Peyer's patch (tissue), 4 donors: ENCODE data around the gene IKZF3.

ENCODE experiments used
- CTCF ChIP-seq, 6 experiments: fragments of 450-650 bp in 4 of 6; fragments of 200-600 bp in 2 of 6; sonication (generic) in 1 of 6; IDR thresholded peaks; one replicate each; pipeline ENCODE4 v1.5.1; 2017 to 2019; ENCODE audit warnings: antibody characterized with exemption in 6 of 6, mild to moderate bottlenecking in 3 of 6, moderate library complexity in 1 of 6
- POLR2A ChIP-seq, 2 donors: fragments of 450-650 bp; IDR thresholded peaks; one replicate each; pipeline ENCODE4 v1.5.1; 2017; ENCODE audit warnings: antibody characterized with exemption in 2 of 2, mild to moderate bottlenecking in 2 of 2, moderate library complexity in 2 of 2

- no peak for TF ChIP-seq CTCF (IDR thresholded peaks at IDR 0.05)
- TF ChIP-seq POLR2A (IDR thresholded peaks at IDR 0.05): no peak
Measured at GRCh38 chr17:39781861-39782213, 82.3 kb downstream of the IKZF3 start.
